HUES64 (cell line): ENCODE measurements around the gene KIAA1549.
"Not testable (repeated sequence)": the region's sequence is repeated elsewhere in the genome, so short reads cannot be mapped to it uniquely, and the experiment has no call there.

Source experiments
- H3K27ac ChIP-seq: 2 replicates; pipeline ENCODE4 v1.7.0; 2013; ENCODE audit warnings: low read depth, low read length, inconsistent platforms
- H3K27me3 ChIP-seq: 2 replicates; pipeline ENCODE4 v1.6.1; 2013; ENCODE audit warnings: mild to moderate bottlenecking, low read length; ENCODE audit not compliant: insufficient read depth
- H3K36me3 ChIP-seq: 2 replicates; pipeline ENCODE4 v1.6.1; 2013; ENCODE audit warnings: mild to moderate bottlenecking, low read length; ENCODE audit not compliant: insufficient read depth
- H3K4me1 ChIP-seq: 2 replicates; pipeline ENCODE4 v1.6.1; 2013; ENCODE audit warnings: mild to moderate bottlenecking, low read length, moderate library complexity; ENCODE audit not compliant: insufficient read depth
- H3K4me3 ChIP-seq: 2 replicates; pipeline ENCODE4 v1.5.1; 2013; ENCODE audit warnings: mild to moderate bottlenecking, low read length, moderate library complexity
- H3K9ac ChIP-seq: 2 replicates; pipeline ENCODE4 v1.6.1; 2013; ENCODE audit warnings: mild to moderate bottlenecking, low read depth, low read length
- H3K9me3 ChIP-seq: 2 replicates; pipeline ENCODE4 v1.6.1; 2013; ENCODE audit warnings: low read depth, low read length; ENCODE audit not compliant: insufficient read depth
- WGBS: fragments of 150-250, 120-280 bp; methylation state at CpG from one replicate; pipeline ENCODE4 v1.1.7; 2013; ENCODE audit warnings: missing lambda C conversion rate; 5-methylcytosine and 5-hydroxymethylcytosine counted together

Gene KIAA1549

DNA sequence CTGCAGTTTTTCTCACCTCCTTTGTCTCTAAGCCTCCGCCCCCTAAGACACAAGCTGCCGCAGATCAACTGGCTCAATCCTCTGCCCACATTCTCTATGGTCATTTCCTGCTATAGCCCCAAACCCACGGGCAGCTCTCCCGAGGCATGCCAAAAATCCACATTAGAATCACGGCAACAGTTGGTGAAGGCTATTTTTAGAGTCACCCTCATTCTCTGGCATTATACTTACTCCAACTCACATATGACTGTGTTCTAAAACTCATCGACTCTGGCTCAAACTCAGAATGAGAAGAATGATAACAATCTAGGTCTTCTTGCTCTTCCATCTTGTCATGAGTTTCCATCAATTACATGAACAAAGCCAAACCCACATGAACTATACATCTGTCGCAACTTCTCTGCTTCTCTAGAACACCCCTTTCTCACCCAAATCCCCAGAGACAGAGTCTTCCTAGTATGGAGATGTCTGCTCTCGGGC is 10.9 kb upstream of the KIAA1549 start:
- 88% methylated on average over 8 of the region's 8 CpGs for WGBS
- H3K9me3 ChIP-seq = peaks cover 9% of the 10 kb centered on the region
- no peak overlapping the region for H3K27ac ChIP-seq
- no peaks in the 10 kb centered on the region for H3K4me1 ChIP-seq
- H3K4me3 ChIP-seq = no peak overlapping the region
- no peaks in the 10 kb centered on the region for H3K36me3 ChIP-seq
- H3K27me3 ChIP-seq = no peaks in the 10 kb centered on the region
- no peak overlapping the region for H3K9ac ChIP-seq

DNA sequence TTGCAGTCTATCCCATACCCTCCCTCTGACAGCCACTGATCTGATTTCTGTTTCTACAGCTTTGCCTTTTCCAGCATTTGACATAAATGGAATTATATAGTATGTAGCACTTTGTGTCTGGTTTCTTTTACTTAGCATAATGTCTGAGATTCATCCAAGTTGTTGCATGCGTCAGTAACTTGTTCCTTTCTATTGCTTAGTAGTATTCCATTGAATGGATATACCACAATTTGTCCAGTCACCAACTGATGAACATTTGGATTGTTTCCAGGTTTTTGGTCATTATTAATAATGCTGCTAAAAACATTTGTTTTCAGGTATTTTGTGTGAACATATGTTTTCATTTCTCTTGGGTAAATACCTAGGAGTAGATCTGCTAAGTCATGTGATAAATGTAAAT is 6.5 kb upstream of the KIAA1549 start:
- Histone ChIP-seq H3K27ac (no peak overlapping the region), H3K27me3 (peaks cover 10% of the 10 kb centered on the region)
- 100% methylated on average over 1 of the region's 1 CpG for WGBS

DNA sequence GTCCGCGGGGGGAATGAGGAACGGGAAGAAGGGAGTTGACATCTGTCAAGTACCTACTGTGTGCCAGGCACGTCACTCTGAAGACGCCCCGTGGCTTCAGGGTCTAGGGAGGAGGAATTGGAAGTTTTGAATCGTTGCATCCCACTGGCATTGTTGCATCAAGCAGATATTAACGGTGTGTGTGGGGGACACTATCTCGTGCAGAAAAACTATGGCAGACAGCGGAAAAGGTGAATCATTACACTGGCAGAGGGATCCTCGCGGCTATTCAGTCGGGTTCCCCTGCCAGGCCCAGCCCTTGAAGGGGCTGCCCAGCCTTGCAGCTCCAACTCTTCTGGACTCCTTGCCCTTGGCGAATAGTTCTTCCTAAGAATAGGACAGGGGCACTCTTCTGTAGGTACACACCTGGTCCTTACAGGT is 1.0 kb upstream of the KIAA1549 start:
- H3K9ac ChIP-seq = peak overlapping the region; percentile 84
- peak overlapping the region; percentile 94 for H3K4me3 ChIP-seq
- H3K9me3 ChIP-seq = no peaks in the 10 kb centered on the region
- H3K27ac ChIP-seq = no peak overlapping the region
- 31% methylated on average over 14 of the region's 14 CpGs for WGBS
- H3K36me3 ChIP-seq = no peaks in the 10 kb centered on the region
- peaks cover 35% of the 10 kb centered on the region for H3K27me3 ChIP-seq
- H3K4me1 ChIP-seq = peaks cover 13% of the 10 kb centered on the region

More for the DNA sequence above, 6.5 kb upstream of the KIAA1549 start:
- Histone ChIP-seq H3K9me3 (peaks cover 9% of the 10 kb centered on the region), H3K4me1 (no peaks in the 10 kb centered on the region), H3K36me3 (no peaks in the 10 kb centered on the region), H3K9ac (no peak overlapping the region), H3K4me3 (no peak overlapping the region)

DNA sequence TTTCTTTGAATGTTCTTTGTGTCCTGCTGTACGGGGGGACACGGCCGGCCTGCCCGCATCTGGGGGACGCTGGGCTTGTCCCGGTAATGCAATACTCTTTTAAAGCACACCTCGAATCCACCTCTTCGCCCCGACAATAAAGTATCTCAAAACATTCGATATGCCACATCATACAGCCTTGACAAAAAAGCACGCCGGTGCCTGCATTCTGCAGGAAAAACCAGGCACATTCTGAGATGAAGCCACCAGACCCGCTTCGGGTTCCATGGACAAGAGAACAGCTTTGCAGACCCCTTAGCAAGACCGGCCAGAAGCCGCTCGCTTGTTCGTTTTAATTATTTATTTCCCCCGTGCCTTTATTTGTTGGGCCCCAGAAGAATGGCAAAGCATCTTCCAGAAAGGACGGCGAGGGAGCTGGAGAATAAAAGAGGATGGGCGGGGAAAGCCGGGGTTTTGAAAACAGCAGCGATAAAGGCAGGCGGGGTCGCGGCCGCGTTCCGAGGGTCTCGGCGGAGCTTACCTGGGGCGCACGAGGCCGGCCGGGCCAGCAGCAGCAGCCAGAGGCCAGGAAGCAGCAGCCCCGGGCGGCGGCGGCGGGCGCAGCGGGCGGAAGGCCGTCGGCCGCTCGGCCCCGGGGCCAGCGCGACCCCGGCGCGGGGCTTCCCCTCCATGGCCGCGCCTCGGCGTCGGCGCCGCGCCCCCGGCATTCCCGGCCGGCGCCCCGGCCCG is 462 bp downstream of the KIAA1549 start:
- Histone ChIP-seq H3K27ac (peak overlapping the region; percentile 37; the same call in 1 of the 2 replicates), H3K4me3 (peak overlapping the region; percentile 94), H3K9me3 (no peaks in the 10 kb centered on the region), H3K36me3 (no peaks in the 10 kb centered on the region), H3K27me3 (peaks cover 35% of the 10 kb centered on the region), H3K4me1 (peaks cover 25% of the 10 kb centered on the region), H3K9ac (peak overlapping the region; percentile 87)
- under 1% methylated on average over 68 of the region's 68 CpGs for whole genome bisulfite sequencing

DNA sequence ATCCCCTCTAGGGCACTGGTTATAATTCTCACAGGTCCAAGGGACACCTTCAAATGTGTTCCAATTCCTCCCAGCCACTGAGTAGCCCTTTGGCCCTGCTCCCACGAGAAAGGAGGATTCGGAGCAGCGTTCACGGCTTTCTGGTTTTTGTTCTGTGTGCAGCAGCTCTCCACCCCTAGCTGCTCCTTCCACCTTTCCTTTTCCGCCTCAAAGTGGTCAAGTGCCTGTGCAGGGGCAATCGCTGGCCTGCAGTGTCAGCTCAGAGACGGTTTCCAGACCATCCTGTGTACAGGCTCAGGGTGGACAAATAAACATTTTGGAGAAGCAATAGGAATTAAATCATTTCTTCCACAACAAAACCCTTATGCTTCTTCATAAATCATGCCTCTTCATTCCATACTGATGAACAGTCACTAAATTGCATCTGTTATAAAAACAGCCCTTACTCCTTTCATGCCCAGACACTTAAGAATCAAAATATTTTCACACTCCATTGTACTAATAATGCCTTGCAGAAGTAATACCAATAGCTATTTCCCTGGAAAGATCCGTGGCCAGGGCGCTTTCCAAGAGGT is 1.1 kb downstream of the KIAA1549 start:
- Histone ChIP-seq H3K9ac (peak overlapping the region; percentile 87), H3K27ac (no peak overlapping the region), H3K4me3 (peak overlapping the region; percentile 94), H3K9me3 (no peaks in the 10 kb centered on the region), H3K4me1 (peaks cover 32% of the 10 kb centered on the region), H3K36me3 (no peaks in the 10 kb centered on the region), H3K27me3 (peaks cover 35% of the 10 kb centered on the region)
- WGBS = 41% methylated on average over 9 of the region's 9 CpGs

DNA sequence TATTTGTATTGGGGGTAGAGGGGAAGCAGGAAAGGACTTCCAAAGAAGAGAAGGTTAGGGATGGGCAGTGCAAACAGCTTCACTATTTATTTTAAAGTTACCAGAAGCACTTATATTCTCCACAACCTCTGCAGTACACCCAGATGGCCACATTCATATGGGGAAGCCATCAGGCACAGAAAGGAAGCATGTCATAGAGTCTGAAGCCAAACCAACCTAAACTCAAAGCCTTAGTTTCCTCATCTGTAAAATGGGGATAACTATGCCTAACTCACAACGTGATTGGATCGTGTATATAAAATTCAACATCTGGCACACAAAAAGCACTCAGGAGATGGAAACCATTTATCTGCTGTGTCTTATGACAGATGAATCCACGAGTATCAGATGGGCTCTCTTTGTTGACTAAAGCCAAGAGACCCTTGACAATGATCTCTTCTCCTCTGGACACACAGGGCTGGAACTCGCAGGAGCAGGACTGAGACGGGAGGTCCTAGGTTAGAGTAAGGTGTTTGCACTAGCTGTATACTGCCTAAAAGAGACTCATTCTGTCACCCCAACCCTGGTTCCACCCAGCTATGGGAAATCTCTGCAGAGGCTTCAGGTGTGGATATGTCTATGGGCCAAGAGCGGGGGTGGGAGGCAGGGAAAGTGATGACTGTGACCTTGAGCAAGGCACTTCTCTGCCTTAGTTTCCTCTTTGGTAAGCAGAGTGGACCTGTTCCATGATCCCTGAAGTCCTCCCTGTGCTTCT is 1.8 kb downstream of the KIAA1549 start:
- Histone ChIP-seq H3K27ac (no peak overlapping the region), H3K36me3 (no peaks in the 10 kb centered on the region), H3K9me3 (no peaks in the 10 kb centered on the region), H3K4me1 (peaks cover 38% of the 10 kb centered on the region), H3K9ac (no peak overlapping the region), H3K4me3 (peak overlapping the region; percentile 94), H3K27me3 (peaks cover 35% of the 10 kb centered on the region)
- 92% methylated on average over 6 of the region's 6 CpGs for WGBS

DNA sequence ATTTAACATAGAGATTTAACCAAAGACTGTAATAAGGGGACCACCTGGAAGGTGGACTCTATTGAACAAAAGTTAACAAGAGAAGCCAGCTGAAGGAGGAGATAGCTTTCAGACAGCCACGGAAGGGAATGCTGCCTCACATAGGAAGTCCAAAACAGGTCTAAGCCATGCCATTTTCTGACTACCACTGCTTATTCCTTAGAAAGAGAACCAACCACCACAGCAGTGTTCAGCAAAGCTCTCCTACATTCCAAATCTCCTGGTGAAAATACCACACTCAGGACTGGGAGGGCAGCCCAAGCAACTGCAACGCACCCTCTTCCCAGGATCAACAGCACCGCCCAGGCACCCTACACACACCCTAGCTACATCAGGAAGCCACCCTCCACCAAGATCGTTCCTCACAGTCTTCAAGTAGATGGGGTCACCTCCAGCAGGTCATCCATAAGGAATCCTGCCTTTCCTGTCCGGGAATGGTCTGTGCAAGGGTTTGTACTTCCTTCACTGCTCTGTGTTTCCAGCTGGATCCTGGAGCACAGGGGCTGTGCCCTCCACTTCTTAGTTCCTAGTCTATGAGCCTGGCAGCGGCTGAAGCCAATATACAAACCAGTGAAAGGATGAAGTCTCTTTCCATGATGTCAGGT is 2.5 kb downstream of the KIAA1549 start:
- H3K4me3 ChIP-seq = no peak overlapping the region
- H3K27me3 ChIP-seq = peaks cover 32% of the 10 kb centered on the region
- 82% methylated on average over 6 of the region's 6 CpGs for WGBS
- peaks cover 45% of the 10 kb centered on the region for H3K4me1 ChIP-seq
- H3K27ac ChIP-seq = no peak overlapping the region
- no peaks in the 10 kb centered on the region for H3K36me3 ChIP-seq
- H3K9me3 ChIP-seq = no peaks in the 10 kb centered on the region
- H3K9ac ChIP-seq = no peak overlapping the region

DNA sequence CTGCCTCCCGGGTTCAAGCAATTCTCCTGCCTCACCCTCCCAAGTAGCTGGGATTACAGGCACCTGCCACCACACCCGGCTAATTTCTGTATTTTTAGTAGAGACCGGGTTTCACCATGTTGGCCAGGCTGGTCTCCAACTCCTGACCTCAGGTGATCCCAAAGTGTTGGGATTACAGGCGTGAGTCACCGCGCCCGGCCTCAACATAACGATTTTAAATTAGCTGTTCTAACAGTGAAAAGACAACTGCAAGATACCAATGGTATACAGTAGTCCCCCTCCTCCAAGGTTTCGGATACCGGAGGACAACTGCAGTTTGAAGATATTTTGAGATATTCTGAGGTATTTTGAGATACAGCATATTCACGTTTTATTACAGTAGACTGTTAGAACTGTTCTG is 5.0 kb downstream of the KIAA1549 start:
- H3K9me3 ChIP-seq, H3K4me3 ChIP-seq, H3K9ac ChIP-seq, H3K36me3 ChIP-seq, H3K27ac ChIP-seq: not testable (repeated sequence)
- Histone ChIP-seq H3K4me1 (peaks cover 51% of the 10 kb centered on the region), H3K27me3 (peaks cover 15% of the 10 kb centered on the region)
- whole genome bisulfite sequencing = 58% methylated on average over 11 of the region's 11 CpGs

GRCh38 chr7:138975343-138976104 is 5.7 kb downstream of the KIAA1549 start:
- peak overlapping the region; percentile 8; the same call in 1 of the 2 replicates for H3K4me3 ChIP-seq
- no peak overlapping the region for H3K9ac ChIP-seq
- no peaks in the 10 kb centered on the region for H3K9me3 ChIP-seq
- no peaks in the 10 kb centered on the region for H3K36me3 ChIP-seq
- peak overlapping the region; percentile 47; the same call in 1 of the 2 replicates for H3K27ac ChIP-seq
- WGBS = 9% methylated on average over 5 of the region's 5 CpGs
- H3K4me1 ChIP-seq = peaks cover 51% of the 10 kb centered on the region
- H3K27me3 ChIP-seq = peaks cover 14% of the 10 kb centered on the region

DNA sequence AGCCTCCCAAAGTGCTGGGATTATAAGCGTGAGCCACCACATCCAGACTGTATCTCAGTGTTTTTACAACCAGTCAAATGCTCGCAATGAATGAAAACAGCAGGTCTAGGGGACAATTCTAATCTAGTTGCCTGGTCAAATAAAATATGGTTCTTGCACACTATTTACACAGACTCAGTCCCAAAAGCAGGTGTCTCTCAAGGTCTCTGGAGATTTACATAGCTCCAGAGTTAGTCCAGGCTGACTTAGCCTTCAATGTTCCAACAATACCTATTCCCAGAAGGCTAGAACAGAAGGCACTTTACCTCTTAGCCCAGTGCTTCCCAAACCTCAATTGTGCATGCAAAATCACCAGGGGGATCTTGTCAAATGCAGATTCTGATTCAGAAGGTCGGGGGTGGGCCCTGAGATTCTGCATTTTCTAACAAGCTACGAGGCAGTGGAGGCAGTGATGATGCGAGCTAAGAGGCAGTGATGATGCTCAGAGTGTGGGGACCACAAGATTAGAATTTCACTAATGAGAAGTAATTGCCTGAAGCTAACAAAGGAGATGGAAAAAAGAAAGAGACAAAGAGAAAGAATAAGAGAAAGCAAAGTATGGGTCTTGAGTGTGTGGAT is 6.4 kb downstream of the KIAA1549 start:
- H3K27me3 ChIP-seq = peaks cover 6% of the 10 kb centered on the region; the same call in 1 of the 2 replicates
- H3K4me3 ChIP-seq = peak overlapping the region; percentile 24; the same call in 1 of the 2 replicates
- H3K9ac ChIP-seq = no peak overlapping the region
- peak overlapping the region; percentile 47; the same call in 1 of the 2 replicates for H3K27ac ChIP-seq
- H3K4me1 ChIP-seq = peaks cover 46% of the 10 kb centered on the region
- 28% methylated on average over 5 of the region's 5 CpGs for WGBS
- no peaks in the 10 kb centered on the region for H3K36me3 ChIP-seq
- no peaks in the 10 kb centered on the region for H3K9me3 ChIP-seq
